ENCODE data around the gene HSD17B14. TPM values are rescaled to one million over a fixed set of nuclear protein-coding genes. Genes with fewer than 3 reads are reported as not detected.

HSD17B14 gene
- total and polyA plus RNA-seq, 2 of the 13 experiments (the other 11 are each of a cell fraction or from before 2014, with no cell fraction given): 0.58 to 1.2 TPM

DNA sequence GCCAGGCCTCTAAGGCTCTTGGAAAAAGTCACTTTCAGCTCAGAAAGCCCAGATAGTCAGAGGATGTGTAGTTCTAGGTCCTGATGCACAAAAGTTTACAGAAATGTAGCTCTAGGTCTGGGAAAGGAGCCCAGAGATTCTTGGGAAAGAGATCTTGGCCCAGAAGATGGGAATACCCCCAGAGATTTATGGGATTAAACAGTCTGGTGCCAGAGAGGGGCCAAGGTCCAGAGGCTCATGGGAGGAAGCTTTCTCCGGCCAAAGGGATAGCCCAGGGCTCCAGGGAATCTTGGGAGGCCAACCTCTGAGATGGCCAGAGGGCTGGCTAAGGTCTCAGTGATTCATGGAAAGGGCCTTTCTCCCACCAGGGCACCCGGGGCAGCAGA lies 40.6 kb downstream of the HSD17B14 start:
- in situ Hi-C loops (cut with HindIII; ENCODE audit: extremely low pct_ligation_motif_present, low pct_unique_long_range_greater_than_20kb): loop anchor here (5.0 kb wide), 1 partner anchor 42 kb away; the partner anchor contains the start of gene HSD17B14

More for the DNA sequence above, 40.6 kb downstream of the HSD17B14 start:
- H4K20me1 ChIP-seq (ENCODE audit: insufficient read depth, low read length): no peaks in the 10 kb centered on the region
- H3K79me2 ChIP-seq (ENCODE audit: insufficient read depth, low read length): no peaks in the 10 kb centered on the region
- no peaks in the 10 kb centered on the region for H3K36me3 ChIP-seq (replicated peaks in 1 of 2; ENCODE audit: control insufficient read depth in 1 of 2, insufficient read depth in 2 of 2, low read length in 2 of 2)
- ChIA-PET POLR2A (interaction anchor here (0.9 to 2.3 kb wide), 8 partner anchors 11 to 174 kb away, joined by 3 to 53 read pairs (median 4); partner anchors contain the start of gene PPP1R15A), CTCF (ENCODE audit: low intra/inter-chr PET ratio, low total read pairs) (interaction anchor here (0.8 to 1.1 kb wide), 3 partner anchors 40 to 47 kb away, joined by 3 to 7 read pairs (median 3); partner anchors contain the start of gene HSD17B14)
- peaks cover 29% of the 10 kb centered on the region for H3K4me1 ChIP-seq (ENCODE audit: insufficient read depth, low read length)
- no peaks in the 10 kb centered on the region for H3K9me3 ChIP-seq (ENCODE audit: low read length)
- H3K27ac ChIP-seq (ENCODE audit: extremely low read length, insufficient read depth, low read length): no peak overlapping the region
- H3K9ac ChIP-seq (ENCODE audit: insufficient read depth, low read depth, low read length): peak overlapping the region; percentile 61; the same call in 1 of the 2 replicates
- intact Hi-C loops (cut with micrococcal nuclease; ENCODE audit: unreplicated experiment): loop anchor here (1.0 kb wide), 1 partner anchor 40 kb away; no protein-coding TSS in a partner anchor
- H3K4me3 ChIP-seq (replicated peaks in 1 of 3; ENCODE audit: insufficient read depth in 1 of 3, low read depth in 2 of 3, low read length in 3 of 3): peak overlapping the region in 2 of 3 experiments; percentile 22 to 44; a peak in 3 of 6 replicates
- FAIRE-seq: no peak
- no peak overlapping the region for H2AFZ ChIP-seq (ENCODE audit: low read length)
- BruUV-seq (replicated peaks): no TSS peak
- no peak for DNase-seq (ENCODE audit: low spot score)
- H3K4me2 ChIP-seq (ENCODE audit: low read depth, low read length): peak overlapping the region; percentile 61
- H3K27me3 ChIP-seq (ENCODE audit: control insufficient read depth in 1 of 2, insufficient read depth in 2 of 2, low read length in 2 of 2): no peaks in the 10 kb centered on the region
- TF ChIP-seq, protein P1, sequence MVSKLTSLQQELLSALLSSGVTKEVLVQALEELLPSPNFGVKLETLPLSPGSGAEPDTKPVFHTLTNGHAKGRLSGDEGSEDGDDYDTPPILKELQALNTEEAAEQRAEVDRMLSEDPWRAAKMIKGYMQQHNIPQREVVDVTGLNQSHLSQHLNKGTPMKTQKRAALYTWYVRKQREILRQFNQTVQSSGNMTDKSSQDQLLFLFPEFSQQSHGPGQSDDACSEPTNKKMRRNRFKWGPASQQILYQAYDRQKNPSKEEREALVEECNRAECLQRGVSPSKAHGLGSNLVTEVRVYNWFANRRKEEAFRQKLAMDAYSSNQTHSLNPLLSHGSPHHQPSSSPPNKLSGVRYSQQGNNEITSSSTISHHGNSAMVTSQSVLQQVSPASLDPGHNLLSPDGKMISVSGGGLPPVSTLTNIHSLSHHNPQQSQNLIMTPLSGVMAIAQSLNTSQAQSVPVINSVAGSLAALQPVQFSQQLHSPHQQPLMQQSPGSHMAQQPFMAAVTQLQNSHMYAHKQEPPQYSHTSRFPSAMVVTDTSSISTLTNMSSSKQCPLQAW (CRISPR knock-in tag; IDR thresholded peaks at IDR 0.05): peak; percentile 9; the same call in 1 of the 2 replicates
- 0 out of 2 replicates have a peak, but pooled peaks have one; percentile 9 for TF ChIP-seq ZNF124 (CRISPR knock-in tag; IDR thresholded peaks at IDR 0.05)
- TF ChIP-seq CREM (IDR thresholded peaks at IDR 0.05): peak; percentile 44; the same call in 1 of the 2 replicates
- no peak for TF ChIP-seq CREM (CRISPR knock-in tag; IDR thresholded peaks at IDR 0.05)
- TF ChIP-seq ZFX (CRISPR knock-in tag; IDR thresholded peaks at IDR 0.05; ENCODE audit: low read depth): peak; percentile 62
- peak; percentile 37; the same call in 1 of the 2 replicates for TF ChIP-seq POLR2G (IDR thresholded peaks at IDR 0.05; ENCODE audit: low read depth, low read length)
- no peak for TF ChIP-seq ZNF367 (CRISPR knock-in tag; IDR thresholded peaks at IDR 0.05; ENCODE audit: borderline replicate concordance)
- TF ChIP-seq, protein P2, sequence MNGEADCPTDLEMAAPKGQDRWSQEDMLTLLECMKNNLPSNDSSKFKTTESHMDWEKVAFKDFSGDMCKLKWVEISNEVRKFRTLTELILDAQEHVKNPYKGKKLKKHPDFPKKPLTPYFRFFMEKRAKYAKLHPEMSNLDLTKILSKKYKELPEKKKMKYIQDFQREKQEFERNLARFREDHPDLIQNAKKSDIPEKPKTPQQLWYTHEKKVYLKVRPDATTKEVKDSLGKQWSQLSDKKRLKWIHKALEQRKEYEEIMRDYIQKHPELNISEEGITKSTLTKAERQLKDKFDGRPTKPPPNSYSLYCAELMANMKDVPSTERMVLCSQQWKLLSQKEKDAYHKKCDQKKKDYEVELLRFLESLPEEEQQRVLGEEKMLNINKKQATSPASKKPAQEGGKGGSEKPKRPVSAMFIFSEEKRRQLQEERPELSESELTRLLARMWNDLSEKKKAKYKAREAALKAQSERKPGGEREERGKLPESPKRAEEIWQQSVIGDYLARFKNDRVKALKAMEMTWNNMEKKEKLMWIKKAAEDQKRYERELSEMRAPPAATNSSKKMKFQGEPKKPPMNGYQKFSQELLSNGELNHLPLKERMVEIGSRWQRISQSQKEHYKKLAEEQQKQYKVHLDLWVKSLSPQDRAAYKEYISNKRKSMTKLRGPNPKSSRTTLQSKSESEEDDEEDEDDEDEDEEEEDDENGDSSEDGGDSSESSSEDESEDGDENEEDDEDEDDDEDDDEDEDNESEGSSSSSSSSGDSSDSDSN (CRISPR knock-in tag; IDR thresholded peaks at IDR 0.05): 0 out of 2 replicates have a peak, but pooled peaks have one; percentile 3
- 0 out of 2 replicates have a peak, but pooled peaks have one; percentile 5 for TF ChIP-seq KAT7 (CRISPR knock-in tag; IDR thresholded peaks at IDR 0.05; ENCODE audit: borderline replicate concordance)
- no peak for TF ChIP-seq ZNF558 (CRISPR knock-in tag; IDR thresholded peaks at IDR 0.05; ENCODE audit: borderline replicate concordance)
- TF ChIP-seq, protein P3, sequence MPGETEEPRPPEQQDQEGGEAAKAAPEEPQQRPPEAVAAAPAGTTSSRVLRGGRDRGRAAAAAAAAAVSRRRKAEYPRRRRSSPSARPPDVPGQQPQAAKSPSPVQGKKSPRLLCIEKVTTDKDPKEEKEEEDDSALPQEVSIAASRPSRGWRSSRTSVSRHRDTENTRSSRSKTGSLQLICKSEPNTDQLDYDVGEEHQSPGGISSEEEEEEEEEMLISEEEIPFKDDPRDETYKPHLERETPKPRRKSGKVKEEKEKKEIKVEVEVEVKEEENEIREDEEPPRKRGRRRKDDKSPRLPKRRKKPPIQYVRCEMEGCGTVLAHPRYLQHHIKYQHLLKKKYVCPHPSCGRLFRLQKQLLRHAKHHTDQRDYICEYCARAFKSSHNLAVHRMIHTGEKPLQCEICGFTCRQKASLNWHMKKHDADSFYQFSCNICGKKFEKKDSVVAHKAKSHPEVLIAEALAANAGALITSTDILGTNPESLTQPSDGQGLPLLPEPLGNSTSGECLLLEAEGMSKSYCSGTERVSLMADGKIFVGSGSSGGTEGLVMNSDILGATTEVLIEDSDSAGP (CRISPR knock-in tag; IDR thresholded peaks at IDR 0.05; ENCODE audit: borderline replicate concordance): 0 out of 2 replicates have a peak, but pooled peaks have one; percentile 13
- ATAC-seq: peak; percentile 13
- WGBS (ENCODE audit: low lambda C conversion rate): 25% methylated on average over 1 of the region's 2 CpGs

Data from HepG2 (cell line).